ENCODE results near the gene MRPS12. TPM values are rescaled to one million over a fixed set of nuclear protein-coding genes. Genes with fewer than 3 reads are reported as not detected.

Gene MRPS12
- total RNA-seq, 1 experiment from 2014 or later = 81.3 TPM

GRCh38 chr19:38917921-38918491 is 12.7 kb upstream of the MRPS12 start:
- no peak overlapping the region for H3T11ph ChIP-seq (ENCODE audit: low read length)
- Mint-ChIP-seq H3K9me3 (peaks cover 0 to 2% of the 10 kb centered on the region in 2 experiments; a peak in 1 of 5 replicates), H3K27me3 (ENCODE audit: low read depth) (no peaks in the 10 kb centered on the region), H3K36me3 (ENCODE audit: insufficient read depth in 1 of 3, low read depth in 3 of 3) (peaks cover 12 to 22% (median 21%) of the 10 kb centered on the region in 3 experiments; a peak in 6 of 7 replicates), H3K4me1 (no peaks in the 10 kb centered on the region), H3K27ac (peak overlapping the region in 2 of 3 experiments; percentile 42 to 68; a peak in 1 of 7 replicates), H3K4me3 (no peak overlapping the region)
- H2BK20ac ChIP-seq (ENCODE audit: low read depth, low read length, poor library complexity, severe bottlenecking) = no peak overlapping the region
- no peak overlapping the region for H3K56ac ChIP-seq (ENCODE audit: insufficient read length, low read depth, low read length)
- no peak overlapping the region for H2BK15ac ChIP-seq (ENCODE audit: low read depth, low read length)
- H4K91ac ChIP-seq (ENCODE audit: insufficient read length, low read depth, low read length) = no peak overlapping the region
- H3K14ac ChIP-seq (ENCODE audit: insufficient read depth, low read length) = no peak overlapping the region
- no peak overlapping the region for H2AK5ac ChIP-seq (ENCODE audit: insufficient read length, low read length)
- H3K4me1 ChIP-seq (ENCODE audit: insufficient read depth, low read length) = no peaks in the 10 kb centered on the region
- no peaks in the 10 kb centered on the region for H3K79me1 ChIP-seq (ENCODE audit: insufficient read depth, low read depth, low read length, poor library complexity, severe bottlenecking)
- no peak overlapping the region for H2BK12ac ChIP-seq (ENCODE audit: insufficient read length, low read depth, low read length)
- no peak overlapping the region for H2BK120ac ChIP-seq (ENCODE audit: low read depth, low read length, poor library complexity, severe bottlenecking)
- no peak overlapping the region for H2BK5ac ChIP-seq (ENCODE audit: insufficient read length, low read length)
- H3K9me3 ChIP-seq (ENCODE audit: control insufficient read depth, low read depth, low read length) = no peaks in the 10 kb centered on the region
- no peaks in the 10 kb centered on the region for H3K79me2 ChIP-seq (ENCODE audit: insufficient read depth, low read length)
- DNase-seq = no peak
- no peaks in the 10 kb centered on the region for H4K20me1 ChIP-seq (ENCODE audit: control insufficient read depth, insufficient read depth, insufficient read length)
- H3K27ac ChIP-seq (ENCODE audit: insufficient read length, low read depth, low read length) = no peak overlapping the region
- H3K9ac ChIP-seq (ENCODE audit: extremely low read depth, insufficient read length, low read length) = no peak overlapping the region
- no peaks in the 10 kb centered on the region for H3K27me3 ChIP-seq (ENCODE audit: insufficient read depth, low read length)
- H3K23me2 ChIP-seq (ENCODE audit: insufficient read length, low read depth, low read length, poor library complexity, severe bottlenecking) = no peaks in the 10 kb centered on the region
- no peak overlapping the region for H4K5ac ChIP-seq (ENCODE audit: insufficient read length, low read depth, low read length)
- H3K4ac ChIP-seq (ENCODE audit: low read depth, low read length) = no peak overlapping the region
- no peak overlapping the region for H3K18ac ChIP-seq (ENCODE audit: insufficient read length, low read depth, low read length)
- H3K23ac ChIP-seq (ENCODE audit: insufficient read length, low read depth, low read length) = no peak overlapping the region
- peak; percentile 36; the same call in 1 of the 3 replicates for TF ChIP-seq CTCF (conservative IDR thresholded peaks at IDR 0.05)
- H3K4me2 ChIP-seq (ENCODE audit: insufficient read depth, insufficient read length, low read length) = no peak overlapping the region
- no CpG with 5 or more reads among the region's 13 CpGs for WGBS (ENCODE audit: extremely low coverage, insufficient read length, low lambda C conversion rate)
- H2AFZ ChIP-seq (ENCODE audit: low read length) = no peak overlapping the region
- H4K8ac ChIP-seq (replicated peaks; ENCODE audit: insufficient read length, low read depth, low read length) = no peak overlapping the region

Measured in H9 (cell line).